Uterus (tissue), 2 donors: ENCODE measurements around the gene NOL4L.

Experiments
- CTCF ChIP-seq, 4 experiments: fragments of 200-600 bp in 2 of 4; fragments of 450-650 bp in 2 of 4; sonication (generic) in 2 of 4; IDR thresholded peaks; one replicate each; pipeline ENCODE4 v1.5.1; 2016 to 2019; ENCODE audit warnings: antibody characterized with exemption in 4 of 4, mild to moderate bottlenecking in 2 of 4, moderate library complexity in 1 of 4
- POLR2A ChIP-seq, 2 donors: fragments of 450-650 bp; IDR thresholded peaks; one replicate each; pipeline ENCODE4 v1.6.1; 2016; ENCODE audit warnings: antibody characterized with exemption in 2 of 2, mild to moderate bottlenecking in 1 of 2, moderate library complexity in 1 of 2

- TF ChIP-seq POLR2A (IDR thresholded peaks at IDR 0.05) (no peak), CTCF (IDR thresholded peaks at IDR 0.05) (no peak)
These were observed 15.5 kb downstream of the NOL4L start for GRCh38 chr20:32569380-32570305.
